HepG2 (cell line): Measurements from ENCODE around the gene CCL17. TPM values are rescaled to one million over a fixed set of nuclear protein-coding genes. Genes with fewer than 3 reads are reported as not detected.

Experiments used
- ELF3 ChIP-seq: IDR thresholded peaks from 2 replicates; pipeline ENCODE4 v1.6.1; 2016; ENCODE audit warnings: missing genetic modification reagents, missing compliant biosample characterization
- JUNB ChIP-seq: sonication (generic); formaldehyde crosslinking; IDR thresholded peaks from 2 replicates; pipeline ENCODE4 v1.8.0; 2022; ENCODE audit warnings: missing genetic modification reagents, mild to moderate bottlenecking, borderline replicate concordance
- MED8 ChIP-seq: sonication (generic); formaldehyde crosslinking; IDR thresholded peaks from 2 replicates; pipeline ENCODE4 v1.8.1; 2023; ENCODE audit warnings: mild to moderate bottlenecking, missing genetic modification reagents; ENCODE audit not compliant: insufficient replicate concordance
- MIXL1 ChIP-seq: IDR thresholded peaks from 2 replicates; pipeline ENCODE4 v1.6.1; 2016
- MTA1 ChIP-seq: sonication (generic); formaldehyde crosslinking; IDR thresholded peaks from 2 replicates; pipeline ENCODE4 v1.4.0; 2020; ENCODE audit warnings: missing genetic modification reagents, mild to moderate bottlenecking, borderline replicate concordance
- PHF21A ChIP-seq: sonication (generic); formaldehyde crosslinking; IDR thresholded peaks from 2 replicates; pipeline ENCODE4 v1.5.0; 2020; ENCODE audit warnings: mild to moderate bottlenecking, missing genetic modification reagents
- SP1 ChIP-seq, 2 experiments: fragments of 450-650 bp in 1 of 2; sonication (generic) in 1 of 2; formaldehyde crosslinking in 1 of 2; IDR thresholded peaks; 2 replicates each; pipeline versions ENCODE4 v1.4.0 to v1.6.1; 2016 to 2020; ENCODE audit warnings: missing genetic modification reagents in 1 of 2
- ZNF552 ChIP-seq: sonication (generic); formaldehyde crosslinking; IDR thresholded peaks from 2 replicates; pipeline ENCODE4 v1.9.0; 2022; ENCODE audit warnings: missing genetic modification reagents, mild to moderate bottlenecking, borderline replicate concordance
- ZNF703 ChIP-seq: sonication (generic); formaldehyde crosslinking; IDR thresholded peaks from 2 replicates; pipeline ENCODE4 v1.5.1; 2020; ENCODE audit warnings: missing genetic modification reagents, mild to moderate bottlenecking, moderate library complexity, borderline replicate concordance
- ZNF724P ChIP-seq: sonication (generic); formaldehyde crosslinking; IDR thresholded peaks from 2 replicates; pipeline ENCODE4 v1.8.0; 2022; ENCODE audit warnings: missing genetic modification reagents, borderline replicate concordance
- ZNF772 ChIP-seq: sonication (generic); formaldehyde crosslinking; IDR thresholded peaks from 2 replicates; pipeline ENCODE4 v1.5.0; 2020; ENCODE audit warnings: mild to moderate bottlenecking, missing genetic modification reagents
- ZNF777 ChIP-seq: sonication (generic); formaldehyde crosslinking; IDR thresholded peaks from 2 replicates; pipeline ENCODE4 v1.4.0; 2020; ENCODE audit warnings: missing genetic modification reagents
- polyA plus RNA-seq, 8 experiments: library from polyadenylated mRNA; depleted of rRNA in 3 of 8; stranded (reverse) in 7 of 8; unstranded in 1 of 8; fragments of >200 nt; fragmentation: Illumina TruSeq in 4 of 8; extraction: Trizol in 4 of 8; gene quantifications; 2 replicates each; pipeline versions ENCODE4 v1.2.1 to v1.2.3, GENCODE V29; 2011 to 2016; ENCODE audit warnings: low read depth in 4 of 8, missing spikeins in 1 of 8, mixed read lengths in 1 of 8; ENCODE audit not compliant: insufficient read depth in 1 of 8
- total RNA-seq, 5 experiments: library from RNA; depleted of rRNA; stranded (reverse); fragments of >200 nt; fragmentation: Illumina TruSeq; extraction: Trizol; gene quantifications; 2 replicates each; pipeline ENCODE4 v1.2.3, GENCODE V29; 2016; ENCODE audit warnings: low read depth in 1 of 5
- TF ChIP-seq, protein P1 (sequence below): fragments of 450-650 bp; IDR thresholded peaks from 2 replicates; pipeline ENCODE4 v1.6.1; 2017; ENCODE audit warnings: mild to moderate bottlenecking
- TF ChIP-seq, protein P2 (sequence below): IDR thresholded peaks from 2 replicates; pipeline ENCODE4 v1.6.1; 2016
- TF ChIP-seq, protein P3 (sequence below): sonication (generic); formaldehyde crosslinking; IDR thresholded peaks from 2 replicates; pipeline ENCODE4 v1.5.0; 2020; ENCODE audit warnings: mild to moderate bottlenecking, missing genetic modification reagents
- TF ChIP-seq, protein P4 (sequence below): sonication (generic); formaldehyde crosslinking; IDR thresholded peaks from 2 replicates; pipeline ENCODE4 v1.8.1; 2023; ENCODE audit warnings: mild to moderate bottlenecking, missing genetic modification reagents, borderline replicate concordance
- TF ChIP-seq, protein P5 (sequence below), 2 experiments: fragments of 450-650 bp in 1 of 2; sonication (generic) in 1 of 2; formaldehyde crosslinking; IDR thresholded peaks; 2 replicates each; pipeline versions ENCODE4 v1.5.0 to v1.8.0; 2020 to 2022; ENCODE audit warnings: mild to moderate bottlenecking in 1 of 2, missing genetic modification reagents in 1 of 2
- TF ChIP-seq, protein P6 (sequence below): sonication (generic); formaldehyde crosslinking; IDR thresholded peaks from 2 replicates; pipeline ENCODE4 v1.4.0; 2020; ENCODE audit warnings: mild to moderate bottlenecking, missing genetic modification reagents

CCL17 gene
- total and polyA plus RNA-seq, 2 of the 13 experiments (the other 11 are each of a cell fraction or from before 2014, with no cell fraction given): not detected

DNA sequence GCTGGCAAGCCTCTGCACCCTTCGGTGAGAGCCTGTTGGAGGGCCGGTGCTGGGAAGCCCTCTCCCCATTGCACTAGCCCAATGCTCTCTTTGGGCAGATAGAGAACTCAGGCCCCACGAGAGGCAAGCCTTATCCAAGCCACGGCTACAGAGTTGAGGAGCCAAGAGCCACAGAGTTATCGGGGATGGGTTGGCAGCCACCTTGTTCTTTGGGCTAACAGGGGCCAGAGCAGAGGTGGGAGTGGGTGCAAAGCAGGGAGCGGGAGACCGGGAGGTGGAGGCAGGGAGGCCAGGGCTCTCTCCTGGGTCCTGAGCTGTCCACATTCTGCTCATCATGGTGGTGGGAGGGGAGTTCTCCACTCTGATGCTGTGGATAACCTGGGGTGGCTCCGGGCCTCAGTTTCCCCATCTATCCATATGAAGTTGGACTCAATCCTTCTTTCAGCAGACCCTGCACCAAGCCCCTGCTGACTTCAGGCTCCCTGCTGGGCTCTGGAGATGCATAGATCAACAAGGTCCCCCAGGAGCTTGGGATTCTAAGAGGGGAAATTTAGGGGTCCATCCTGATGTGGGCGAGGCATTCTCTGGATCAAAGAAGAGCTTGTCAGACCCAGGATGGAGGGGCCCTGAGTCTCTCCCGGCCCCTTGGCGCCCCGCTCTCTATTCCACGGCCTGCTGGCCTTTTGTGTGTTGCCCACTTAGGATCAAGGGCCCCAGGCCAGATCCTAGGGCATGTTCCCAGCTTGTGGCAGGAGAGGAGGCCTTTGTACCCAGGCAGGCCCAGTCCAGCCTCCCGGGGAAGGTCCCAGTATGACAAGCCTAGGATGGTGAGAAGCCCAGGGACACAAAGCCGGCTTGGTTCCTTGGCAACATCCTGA, 32.8 kb upstream of the CCL17 start (continued):
- TF ChIP-seq, protein P1, sequence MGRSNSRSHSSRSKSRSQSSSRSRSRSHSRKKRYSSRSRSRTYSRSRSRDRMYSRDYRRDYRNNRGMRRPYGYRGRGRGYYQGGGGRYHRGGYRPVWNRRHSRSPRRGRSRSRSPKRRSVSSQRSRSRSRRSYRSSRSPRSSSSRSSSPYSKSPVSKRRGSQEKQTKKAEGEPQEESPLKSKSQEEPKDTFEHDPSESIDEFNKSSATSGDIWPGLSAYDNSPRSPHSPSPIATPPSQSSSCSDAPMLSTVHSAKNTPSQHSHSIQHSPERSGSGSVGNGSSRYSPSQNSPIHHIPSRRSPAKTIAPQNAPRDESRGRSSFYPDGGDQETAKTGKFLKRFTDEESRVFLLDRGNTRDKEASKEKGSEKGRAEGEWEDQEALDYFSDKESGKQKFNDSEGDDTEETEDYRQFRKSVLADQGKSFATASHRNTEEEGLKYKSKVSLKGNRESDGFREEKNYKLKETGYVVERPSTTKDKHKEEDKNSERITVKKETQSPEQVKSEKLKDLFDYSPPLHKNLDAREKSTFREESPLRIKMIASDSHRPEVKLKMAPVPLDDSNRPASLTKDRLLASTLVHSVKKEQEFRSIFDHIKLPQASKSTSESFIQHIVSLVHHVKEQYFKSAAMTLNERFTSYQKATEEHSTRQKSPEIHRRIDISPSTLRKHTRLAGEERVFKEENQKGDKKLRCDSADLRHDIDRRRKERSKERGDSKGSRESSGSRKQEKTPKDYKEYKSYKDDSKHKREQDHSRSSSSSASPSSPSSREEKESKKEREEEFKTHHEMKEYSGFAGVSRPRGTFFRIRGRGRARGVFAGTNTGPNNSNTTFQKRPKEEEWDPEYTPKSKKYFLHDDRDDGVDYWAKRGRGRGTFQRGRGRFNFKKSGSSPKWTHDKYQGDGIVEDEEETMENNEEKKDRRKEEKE: no peak
- TF ChIP-seq SP1 (IDR thresholded peaks at IDR 0.05) (no peak), SP1 (CRISPR knock-in tag; IDR thresholded peaks at IDR 0.05) (no peak), PHF21A (CRISPR knock-in tag) (peak; percentile 71), MTA1 (CRISPR knock-in tag) (no peak; the same call in 1 of the 2 replicates), ZNF724P (CRISPR knock-in tag) (0 out of 2 replicates have a peak, but pooled peaks have one; percentile 44), ZNF552 (no peak), MED8 (peak; percentile 15), MIXL1 (CRISPR knock-in tag) (no peak), ZNF772 (CRISPR knock-in tag) (0 out of 2 replicates have a peak, but pooled peaks have one; percentile 1), ELF3 (CRISPR knock-in tag) (no peak), JUNB (CRISPR knock-in tag) (no peak), ZNF703 (CRISPR knock-in tag) (no peak), ZNF777 (CRISPR knock-in tag) (no peak)
- TF ChIP-seq, protein P2, sequence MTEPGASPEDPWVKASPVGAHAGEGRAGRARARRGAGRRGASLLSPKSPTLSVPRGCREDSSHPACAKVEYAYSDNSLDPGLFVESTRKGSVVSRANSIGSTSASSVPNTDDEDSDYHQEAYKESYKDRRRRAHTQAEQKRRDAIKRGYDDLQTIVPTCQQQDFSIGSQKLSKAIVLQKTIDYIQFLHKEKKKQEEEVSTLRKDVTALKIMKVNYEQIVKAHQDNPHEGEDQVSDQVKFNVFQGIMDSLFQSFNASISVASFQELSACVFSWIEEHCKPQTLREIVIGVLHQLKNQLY (CRISPR knock-in tag): peak; percentile 37; the same call in 1 of the 2 replicates
- TF ChIP-seq, protein P3, sequence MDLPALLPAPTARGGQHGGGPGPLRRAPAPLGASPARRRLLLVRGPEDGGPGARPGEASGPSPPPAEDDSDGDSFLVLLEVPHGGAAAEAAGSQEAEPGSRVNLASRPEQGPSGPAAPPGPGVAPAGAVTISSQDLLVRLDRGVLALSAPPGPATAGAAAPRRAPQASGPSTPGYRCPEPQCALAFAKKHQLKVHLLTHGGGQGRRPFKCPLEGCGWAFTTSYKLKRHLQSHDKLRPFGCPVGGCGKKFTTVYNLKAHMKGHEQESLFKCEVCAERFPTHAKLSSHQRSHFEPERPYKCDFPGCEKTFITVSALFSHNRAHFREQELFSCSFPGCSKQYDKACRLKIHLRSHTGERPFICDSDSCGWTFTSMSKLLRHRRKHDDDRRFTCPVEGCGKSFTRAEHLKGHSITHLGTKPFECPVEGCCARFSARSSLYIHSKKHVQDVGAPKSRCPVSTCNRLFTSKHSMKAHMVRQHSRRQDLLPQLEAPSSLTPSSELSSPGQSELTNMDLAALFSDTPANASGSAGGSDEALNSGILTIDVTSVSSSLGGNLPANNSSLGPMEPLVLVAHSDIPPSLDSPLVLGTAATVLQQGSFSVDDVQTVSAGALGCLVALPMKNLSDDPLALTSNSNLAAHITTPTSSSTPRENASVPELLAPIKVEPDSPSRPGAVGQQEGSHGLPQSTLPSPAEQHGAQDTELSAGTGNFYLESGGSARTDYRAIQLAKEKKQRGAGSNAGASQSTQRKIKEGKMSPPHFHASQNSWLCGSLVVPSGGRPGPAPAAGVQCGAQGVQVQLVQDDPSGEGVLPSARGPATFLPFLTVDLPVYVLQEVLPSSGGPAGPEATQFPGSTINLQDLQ (CRISPR knock-in tag): 0 out of 2 replicates have a peak, but pooled peaks have one; percentile 11
- TF ChIP-seq, protein P4, sequence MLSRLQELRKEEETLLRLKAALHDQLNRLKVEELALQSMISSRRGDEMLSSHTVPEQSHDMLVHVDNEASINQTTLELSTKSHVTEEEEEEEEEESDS (CRISPR knock-in tag): 0 out of 2 replicates have a peak, but pooled peaks have one; percentile 66
- TF ChIP-seq, protein P5, sequence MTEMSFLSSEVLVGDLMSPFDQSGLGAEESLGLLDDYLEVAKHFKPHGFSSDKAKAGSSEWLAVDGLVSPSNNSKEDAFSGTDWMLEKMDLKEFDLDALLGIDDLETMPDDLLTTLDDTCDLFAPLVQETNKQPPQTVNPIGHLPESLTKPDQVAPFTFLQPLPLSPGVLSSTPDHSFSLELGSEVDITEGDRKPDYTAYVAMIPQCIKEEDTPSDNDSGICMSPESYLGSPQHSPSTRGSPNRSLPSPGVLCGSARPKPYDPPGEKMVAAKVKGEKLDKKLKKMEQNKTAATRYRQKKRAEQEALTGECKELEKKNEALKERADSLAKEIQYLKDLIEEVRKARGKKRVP (CRISPR knock-in tag; IDR thresholded peaks at IDR 0.05): no peak
- TF ChIP-seq, protein P6, sequence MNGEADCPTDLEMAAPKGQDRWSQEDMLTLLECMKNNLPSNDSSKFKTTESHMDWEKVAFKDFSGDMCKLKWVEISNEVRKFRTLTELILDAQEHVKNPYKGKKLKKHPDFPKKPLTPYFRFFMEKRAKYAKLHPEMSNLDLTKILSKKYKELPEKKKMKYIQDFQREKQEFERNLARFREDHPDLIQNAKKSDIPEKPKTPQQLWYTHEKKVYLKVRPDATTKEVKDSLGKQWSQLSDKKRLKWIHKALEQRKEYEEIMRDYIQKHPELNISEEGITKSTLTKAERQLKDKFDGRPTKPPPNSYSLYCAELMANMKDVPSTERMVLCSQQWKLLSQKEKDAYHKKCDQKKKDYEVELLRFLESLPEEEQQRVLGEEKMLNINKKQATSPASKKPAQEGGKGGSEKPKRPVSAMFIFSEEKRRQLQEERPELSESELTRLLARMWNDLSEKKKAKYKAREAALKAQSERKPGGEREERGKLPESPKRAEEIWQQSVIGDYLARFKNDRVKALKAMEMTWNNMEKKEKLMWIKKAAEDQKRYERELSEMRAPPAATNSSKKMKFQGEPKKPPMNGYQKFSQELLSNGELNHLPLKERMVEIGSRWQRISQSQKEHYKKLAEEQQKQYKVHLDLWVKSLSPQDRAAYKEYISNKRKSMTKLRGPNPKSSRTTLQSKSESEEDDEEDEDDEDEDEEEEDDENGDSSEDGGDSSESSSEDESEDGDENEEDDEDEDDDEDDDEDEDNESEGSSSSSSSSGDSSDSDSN (CRISPR knock-in tag): peak; percentile 73; the same call in 1 of the 2 replicates
